ENCODE data around the gene RILPL1. TPM values are rescaled to one million over a fixed set of nuclear protein-coding genes. Genes with fewer than 3 reads are reported as not detected.

Gene RILPL1
- total and polyA plus RNA-seq, 2 donors (not counting 1 experiment from before 2014, with no cell fraction given), result 7.8 to 15.8 TPM

GRCh38 chr12:123526542-123527080 is 6.9 kb downstream of the RILPL1 start:
- Histone ChIP-seq H3K9me3 (ENCODE audit: control insufficient read depth, insufficient read depth, low read depth, low read length) (no peaks in the 10 kb centered on the region), H3K4me2 (ENCODE audit: extremely low read depth, insufficient read depth, low read length) (no peak overlapping the region), H3K9ac (ENCODE audit: insufficient read depth, low read length) (no peak overlapping the region), H3K4me3 (replicated peaks in 1 of 4; ENCODE audit: control extremely low read depth in 1 of 4, insufficient read depth in 1 of 4, low read depth in 3 of 4, low read length in 4 of 4) (no peak overlapping the region), H3K27me3 (ENCODE audit: control insufficient read depth, insufficient read depth, low read length) (no peaks in the 10 kb centered on the region), H2AFZ (ENCODE audit: low read length) (no peak overlapping the region), H3K36me3 (ENCODE audit: control insufficient read depth, insufficient read depth, low read length) (peaks cover 10% of the 10 kb centered on the region), H3K27ac (ENCODE audit: insufficient read depth, low read length) (no peak overlapping the region), H3K4me1 (ENCODE audit: control insufficient read depth, extremely low read depth, insufficient read depth, low read length) (no peaks in the 10 kb centered on the region), H4K20me1 (ENCODE audit: control insufficient read depth, extremely low read depth, insufficient read depth, low read length) (no peaks in the 10 kb centered on the region), H3K79me2 (ENCODE audit: control insufficient read depth, insufficient read depth, low read length) (peaks cover 7% of the 10 kb centered on the region)
- no peak for TF ChIP-seq EZH2 (IDR thresholded peaks at IDR 0.05; ENCODE audit: low read length, missing control alignments)
- no peak for TF ChIP-seq CTCF (conservative IDR thresholded peaks at IDR 0.05 in 1 of 2, IDR thresholded peaks at IDR 0.05 in 1 of 2; ENCODE audit: low read depth in 1 of 2, low read length in 2 of 2)
- no peak for DNase-seq (ENCODE audit: low read depth in 2 of 2)

GRCh38 chr12:123524378-123524777 is 9.1 kb downstream of the RILPL1 start:
- Histone ChIP-seq H3K9ac (ENCODE audit: insufficient read depth, low read length) (no peak overlapping the region), H3K4me2 (ENCODE audit: extremely low read depth, insufficient read depth, low read length) (no peak overlapping the region), H4K20me1 (ENCODE audit: control insufficient read depth, extremely low read depth, insufficient read depth, low read length) (no peaks in the 10 kb centered on the region), H2AFZ (ENCODE audit: low read length) (no peak overlapping the region), H3K27me3 (ENCODE audit: control insufficient read depth, insufficient read depth, low read length) (no peaks in the 10 kb centered on the region), H3K4me3 (replicated peaks in 1 of 4; ENCODE audit: control extremely low read depth in 1 of 4, insufficient read depth in 1 of 4, low read depth in 3 of 4, low read length in 4 of 4) (no peak overlapping the region), H3K9me3 (ENCODE audit: control insufficient read depth, insufficient read depth, low read depth, low read length) (no peaks in the 10 kb centered on the region), H3K4me1 (ENCODE audit: control insufficient read depth, extremely low read depth, insufficient read depth, low read length) (no peaks in the 10 kb centered on the region), H3K79me2 (ENCODE audit: control insufficient read depth, insufficient read depth, low read length) (peaks cover 2% of the 10 kb centered on the region), H3K36me3 (ENCODE audit: control insufficient read depth, insufficient read depth, low read length) (peaks cover 15% of the 10 kb centered on the region), H3K27ac (ENCODE audit: insufficient read depth, low read length) (no peak overlapping the region)
- TF ChIP-seq EZH2 (IDR thresholded peaks at IDR 0.05; ENCODE audit: low read length, missing control alignments), result no peak
- no peak for TF ChIP-seq CTCF (conservative IDR thresholded peaks at IDR 0.05 in 1 of 2, IDR thresholded peaks at IDR 0.05 in 1 of 2; ENCODE audit: low read depth in 1 of 2, low read length in 2 of 2)
- no peak for DNase-seq (ENCODE audit: low read depth in 2 of 2)

- Histone ChIP-seq H3K4me3 (replicated peaks in 1 of 4; ENCODE audit: control extremely low read depth in 1 of 4, insufficient read depth in 1 of 4, low read depth in 3 of 4, low read length in 4 of 4) (no peak overlapping the region), H3K4me2 (ENCODE audit: extremely low read depth, insufficient read depth, low read length) (no peak overlapping the region), H3K9ac (ENCODE audit: insufficient read depth, low read length) (no peak overlapping the region), H3K27ac (ENCODE audit: insufficient read depth, low read length) (no peak overlapping the region), H3K9me3 (ENCODE audit: control insufficient read depth, insufficient read depth, low read depth, low read length) (no peaks in the 10 kb centered on the region), H3K4me1 (ENCODE audit: control insufficient read depth, extremely low read depth, insufficient read depth, low read length) (no peaks in the 10 kb centered on the region), H3K27me3 (ENCODE audit: control insufficient read depth, insufficient read depth, low read length) (no peaks in the 10 kb centered on the region), H4K20me1 (ENCODE audit: control insufficient read depth, extremely low read depth, insufficient read depth, low read length) (no peaks in the 10 kb centered on the region), H2AFZ (ENCODE audit: low read length) (no peak overlapping the region), H3K79me2 (ENCODE audit: control insufficient read depth, insufficient read depth, low read length) (no peaks in the 10 kb centered on the region), H3K36me3 (ENCODE audit: control insufficient read depth, insufficient read depth, low read length) (peaks cover 13% of the 10 kb centered on the region)
- no peak for DNase-seq (ENCODE audit: low read depth in 2 of 2)
- TF ChIP-seq EZH2 (IDR thresholded peaks at IDR 0.05; ENCODE audit: low read length, missing control alignments), result no peak
- TF ChIP-seq CTCF (conservative IDR thresholded peaks at IDR 0.05 in 1 of 2, IDR thresholded peaks at IDR 0.05 in 1 of 2; ENCODE audit: low read depth in 1 of 2, low read length in 2 of 2), result no peak
Observed at GRCh38 chr12:123523518-123523917, 10.0 kb downstream of the RILPL1 start.

Measured in fibroblast of lung (primary cell).